GM10248 (cell line): ENCODE results near the gene KCTD10.
"Not testable (repeated sequence)": the region's sequence is repeated elsewhere in the genome, so short reads cannot be mapped to it uniquely, and the experiment has no call there.

Experiments used
- CTCF ChIA-PET: fragments of 300-600 bp; sonication (Branson Sonifier 250); formaldehyde crosslinking; extraction: SDS; loops from one replicate; lab custom pipeline; 2021; ENCODE audit warnings: antibody characterized with exemption; lab: Yijun Ruan, JAX
- POLR2A ChIA-PET: fragments of 350-650 bp; sonication (Branson Sonifier 250); formaldehyde crosslinking; extraction: SDS; loops from one replicate; lab custom pipeline; 2020; ENCODE audit warnings: antibody characterized with exemption; lab: Yijun Ruan, JAX
- DNase-seq: peaks from one replicate; pipeline ENCODE4 v3.0.0; 2012; ENCODE audit errors: extremely low spot score
- CTCF ChIP-seq: IDR thresholded peaks from 2 replicates; pipeline ENCODE4 v1.5.1; 2012; ENCODE audit warnings: mild to moderate bottlenecking, low read depth; ENCODE audit errors: extremely low read depth, missing control alignments, control extremely low read depth

The KCTD10 gene

DNA sequence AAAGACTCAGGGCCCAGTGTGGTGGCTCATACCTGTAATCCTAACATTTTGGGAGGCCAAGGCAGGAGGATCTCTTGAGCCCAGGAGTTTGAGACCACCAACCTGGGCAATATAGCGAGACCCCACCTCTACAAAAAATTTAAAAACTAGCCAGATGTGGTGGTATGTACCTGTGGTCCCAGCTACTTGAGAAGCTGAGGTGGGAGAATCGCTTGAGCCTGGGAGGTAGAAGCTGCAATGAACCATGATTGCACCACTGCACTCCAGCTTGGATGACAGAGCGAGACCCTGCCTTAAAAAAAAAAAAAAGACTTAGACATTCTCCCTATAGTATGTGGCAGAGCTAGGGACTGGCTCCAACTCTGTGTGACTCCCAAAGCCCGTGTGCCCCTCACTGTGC lies 3.3 kb upstream of the KCTD10 start:
- TF ChIP-seq CTCF: no peak
- no peak for DNase-seq
- POLR2A ChIA-PET: no interaction called here
- CTCF ChIA-PET: no interaction called here

DNA sequence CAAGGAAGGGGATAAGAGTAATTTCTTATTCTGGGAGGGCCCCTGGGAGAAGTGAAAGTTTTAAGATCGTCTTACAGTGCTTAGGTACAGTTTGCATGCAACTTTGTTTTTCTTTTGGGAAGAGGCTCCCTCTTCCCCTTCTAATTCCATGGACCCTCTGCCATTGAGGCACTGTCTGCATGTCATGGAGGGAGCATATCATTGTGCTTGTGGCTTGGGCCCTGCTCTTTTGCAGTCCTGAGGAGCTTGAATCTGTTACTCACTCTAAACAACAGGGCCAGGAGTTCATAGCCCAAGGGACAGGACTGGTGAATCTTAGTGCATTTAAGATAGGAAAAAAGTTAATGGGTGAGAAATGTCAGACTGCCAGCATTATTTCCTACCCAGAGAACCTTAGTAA lies 2.7 kb upstream of the KCTD10 start:
- POLR2A ChIA-PET: no interaction called here

GRCh38 chr12:109477963-109478315 lies 839 bp upstream of the KCTD10 start:
- no peak for TF ChIP-seq CTCF
- CTCF ChIA-PET: interaction anchor here (1.1 kb wide), 1 partner anchor 11 kb away, joined by 3 read pairs; no protein-coding TSS in a partner anchor
- POLR2A ChIA-PET: no interaction called here
- no peak for DNase-seq

More for the DNA sequence above, 2.7 kb upstream of the KCTD10 start:
- CTCF ChIA-PET: no interaction called here
- no peak for TF ChIP-seq CTCF
- DNase-seq: no peak

- POLR2A ChIA-PET: interaction anchor here (0.6 kb wide), 1 partner anchor 1207 kb away, joined by 3 read pairs; no protein-coding TSS in a partner anchor
- no peak for DNase-seq
- no peak for TF ChIP-seq CTCF
- CTCF ChIA-PET: interaction anchor here (0.7 to 1.8 kb wide), 4 partner anchors 17 to 121 kb away, joined by 3 to 6 read pairs (median 4); no protein-coding TSS in a partner anchor
These were observed 304 bp downstream of the KCTD10 start for GRCh38 chr12:109476807-109477184.

- TF ChIP-seq CTCF: no peak
- CTCF ChIA-PET: interaction anchor here (0.7 to 1.8 kb wide), 3 partner anchors 23 to 121 kb away, joined by 3 to 6 read pairs (median 3); no protein-coding TSS in a partner anchor
These were observed 900 bp downstream of the KCTD10 start for GRCh38 chr12:109475993-109476806.

GRCh38 chr12:109475121-109475520 lies 2.0 kb downstream of the KCTD10 start:
- DNase-seq: no peak
- no peak for TF ChIP-seq CTCF
- ChIA-PET CTCF (interaction anchor here (1.8 kb wide), 1 partner anchor 47 kb away, joined by 6 read pairs; no protein-coding TSS in a partner anchor), POLR2A (no interaction called here)

More at GRCh38 chr12:109475993-109476806, 900 bp downstream of the KCTD10 start:
- POLR2A ChIA-PET: no interaction called here
- no peak for DNase-seq

GRCh38 chr12:109473526-109474270 lies 3.4 kb downstream of the KCTD10 start:
- DNase-seq, POLR2A ChIA-PET: not testable (repeated sequence)
- CTCF ChIA-PET: interaction anchor here (1.1 to 2.4 kb wide), 4 partner anchors 18 to 372 kb away, joined by 3 to 8 read pairs (median 3); no protein-coding TSS in a partner anchor
